ENCODE measurements around the gene CCR3.
A peak's percentile ranks its signal among the peaks of the same experiment; 100 is the strongest.
"Not testable (repeated sequence)": the region's sequence is repeated elsewhere in the genome, so short reads cannot be mapped to it uniquely, and the experiment has no call there.

Gene CCR3

GRCh38 chr3:46242120-46242519, at the start of gene CCR3:
CCR3 (plus strand) TSS chr3:46242460; CDS start chr3:46265159, 22,699 bp downstream.
- DNase-seq (ENCODE audit: extremely low spot score, insufficient read length, low read depth): no peak
- FAIRE-seq: peak; percentile 21

GRCh38 chr3:46192939-46193338, 49.3 kb upstream of the CCR3 start:
- DNase-seq (ENCODE audit: extremely low spot score, insufficient read length, low read depth): no peak
- FAIRE-seq: no peak

GRCh38 chr3:46193436-46193835, 48.8 kb upstream of the CCR3 start:
- DNase-seq (ENCODE audit: extremely low spot score, insufficient read length, low read depth) (no peak), FAIRE-seq (no peak)

- DNase-seq (ENCODE audit: extremely low spot score, insufficient read length, low read depth) (no peak), FAIRE-seq (peak; percentile 39)
Observed at GRCh38 chr3:46194868-46195553, 47.2 kb upstream of the CCR3 start.

- FAIRE-seq (no peak), DNase-seq (ENCODE audit: extremely low spot score, insufficient read length, low read depth) (no peak)
Observed at GRCh38 chr3:46196261-46196957, 45.9 kb upstream of the CCR3 start.

- DNase-seq (ENCODE audit: extremely low spot score, insufficient read length, low read depth): no peak
- FAIRE-seq: no peak
Observed at GRCh38 chr3:46200211-46200610, 42.0 kb upstream of the CCR3 start.

- DNase-seq (ENCODE audit: extremely low spot score, insufficient read length, low read depth) (no peak), FAIRE-seq (no peak)
Observed at GRCh38 chr3:46200790-46201189, 41.5 kb upstream of the CCR3 start.

- no peak for FAIRE-seq
- DNase-seq (ENCODE audit: extremely low spot score, insufficient read length, low read depth): no peak
Observed at GRCh38 chr3:46202535-46202934, 39.7 kb upstream of the CCR3 start.

- FAIRE-seq: no peak
Observed at GRCh38 chr3:46203681-46204080, 38.6 kb upstream of the CCR3 start.

GRCh38 chr3:46205286-46205960, 36.8 kb upstream of the CCR3 start:
- no peak for DNase-seq (ENCODE audit: extremely low spot score, insufficient read length, low read depth)
- no peak for FAIRE-seq

More at GRCh38 chr3:46203681-46204080, 38.6 kb upstream of the CCR3 start:
- no peak for DNase-seq (ENCODE audit: extremely low spot score, insufficient read length, low read depth)

GRCh38 chr3:46206282-46207015, 35.8 kb upstream of the CCR3 start:
- FAIRE-seq (no peak), DNase-seq (ENCODE audit: extremely low spot score, insufficient read length, low read depth) (no peak)

GRCh38 chr3:46207514-46207913, 34.7 kb upstream of the CCR3 start:
- DNase-seq (ENCODE audit: extremely low spot score, insufficient read length, low read depth): not testable (repeated sequence)

GRCh38 chr3:46208167-46208704, 34.0 kb upstream of the CCR3 start, which contains the start of gene CCR1:
CCR1 (minus strand) TSS chr3:46208313; CDS start chr3:46204313, 4,000 bp downstream.
- FAIRE-seq: peak; percentile 98
- DNase-seq (ENCODE audit: extremely low spot score, insufficient read length, low read depth): peak; percentile 55

More at GRCh38 chr3:46207514-46207913, 34.7 kb upstream of the CCR3 start:
- FAIRE-seq: not testable (repeated sequence)

GRCh38 chr3:46209053-46209452, 33.2 kb upstream of the CCR3 start:
- FAIRE-seq (no peak), DNase-seq (ENCODE audit: extremely low spot score, insufficient read length, low read depth) (no peak)

GRCh38 chr3:46209746-46210470, 32.4 kb upstream of the CCR3 start:
- no peak for FAIRE-seq
- DNase-seq (ENCODE audit: extremely low spot score, insufficient read length, low read depth): no peak

- DNase-seq (ENCODE audit: extremely low spot score, insufficient read length, low read depth) (no peak), FAIRE-seq (no peak)
Observed at GRCh38 chr3:46212101-46212500, 30.2 kb upstream of the CCR3 start.

- DNase-seq (ENCODE audit: extremely low spot score, insufficient read length, low read depth) (no peak), FAIRE-seq (peak; percentile 18)
Observed at GRCh38 chr3:46213201-46213600, 29.1 kb upstream of the CCR3 start.

- FAIRE-seq (peak; percentile 77), DNase-seq (ENCODE audit: extremely low spot score, insufficient read length, low read depth) (no peak)
Observed at GRCh38 chr3:46214751-46215352, 27.4 kb upstream of the CCR3 start.
